GM10266 (cell line): ENCODE measurements around the gene KCNJ10.
"Not testable (repeated sequence)": the region's sequence is repeated elsewhere in the genome, so short reads cannot be mapped to it uniquely, and the experiment has no call there.

Experiments used
- DNase-seq: peaks from one replicate; pipeline ENCODE4 v3.0.0; 2012; ENCODE audit errors: extremely low spot score
- CTCF ChIP-seq: IDR thresholded peaks from 2 replicates; pipeline ENCODE4 v1.5.1; 2012; ENCODE audit warnings: mild to moderate bottlenecking, low read depth; ENCODE audit not compliant: control insufficient read depth, insufficient read depth; ENCODE audit errors: missing control alignments

The KCNJ10 gene

GRCh38 chr1:160114085-160114484 is 44.1 kb upstream of the KCNJ10 start:
- TF ChIP-seq CTCF: no peak
- DNase-seq: no peak

GRCh38 chr1:160113407-160113806 is 43.4 kb upstream of the KCNJ10 start:
- no peak for DNase-seq

GRCh38 chr1:160112357-160112756 is 42.4 kb upstream of the KCNJ10 start:
- DNase-seq: no peak
- no peak for TF ChIP-seq CTCF

More at GRCh38 chr1:160113407-160113806, 43.4 kb upstream of the KCNJ10 start:
- TF ChIP-seq CTCF: no peak

GRCh38 chr1:160111462-160111861 is 41.5 kb upstream of the KCNJ10 start:
- not testable (repeated sequence) for DNase-seq

GRCh38 chr1:160109686-160110085 is 39.7 kb upstream of the KCNJ10 start:
- TF ChIP-seq CTCF: no peak
- DNase-seq: no peak

GRCh38 chr1:160108888-160109662 is 39.1 kb upstream of the KCNJ10 start:
- TF ChIP-seq CTCF: peak; percentile 59
- no peak for DNase-seq

- no peak for DNase-seq
These were observed 37.6 kb upstream of the KCNJ10 start for GRCh38 chr1:160107512-160107911.

More at GRCh38 chr1:160107512-160107911, 37.6 kb upstream of the KCNJ10 start:
- TF ChIP-seq CTCF: no peak
